GM23338 (cell line): ENCODE measurements around the gene ZNF581. TPM values are rescaled to one million over a fixed set of nuclear protein-coding genes. Genes with fewer than 3 reads are reported as not detected.

Experiments used
- CREB1 ChIP-seq: fragments of 250-450 bp; sonication (Bioruptor Pico); IDR thresholded peaks from 2 replicates; pipeline ENCODE4 v1.5.0; 2020; ENCODE audit warnings: low read depth, mild to moderate bottlenecking, moderate library complexity
- EZH2 ChIP-seq: fragments of 200-600 bp; sonication (generic); IDR thresholded peaks from one replicate; pipeline ENCODE4 v1.8.0; 2017; ENCODE audit warnings: antibody characterized with exemption, mild to moderate bottlenecking, low read depth; ENCODE audit not compliant: unreplicated experiment
- EZH2phosphoT487 ChIP-seq: fragments of 200-600 bp; sonication (generic); IDR thresholded peaks from one replicate; pipeline ENCODE4 v1.8.1; 2018; ENCODE audit warnings: antibody characterized with exemption; ENCODE audit not compliant: unreplicated experiment
- NANOG ChIP-seq: IDR thresholded peaks from 2 replicates; pipeline ENCODE4 v1.6.1; 2016; ENCODE audit warnings: antibody characterized with exemption, borderline replicate concordance
- POLR2AphosphoS5 ChIP-seq: IDR thresholded peaks from 2 replicates; pipeline ENCODE4 v1.6.1; 2016; ENCODE audit warnings: antibody characterized with exemption, low read depth
- ZNF114 ChIP-seq: fragments of 250-450 bp; sonication (Bioruptor Pico); IDR thresholded peaks from 2 replicates; pipeline ENCODE4 v1.5.0; 2020; ENCODE audit warnings: mild to moderate bottlenecking, moderate library complexity
- polyA plus RNA-seq: library from polyadenylated mRNA; unstranded; fragments of >200 nt; fragmentation: Nextera tagmentation; extraction: Ambion mirVana; gene quantifications from 2 replicates; pipeline ENCODE4 v1.2.1, GENCODE V29; 2016
- total RNA-seq: library from RNA; depleted of rRNA; stranded (reverse); fragments of >200 nt; shearing (Covaris generic); gene quantifications from 2 replicates; pipeline ENCODE4 v1.2.3, GENCODE V29; 2014
- TF ChIP-seq, protein P1 (sequence below): fragments of 250-450 bp; sonication (Bioruptor Pico); IDR thresholded peaks from 2 replicates; pipeline ENCODE4 v1.5.0; 2020; ENCODE audit warnings: mild to moderate bottlenecking, moderate library complexity
- TF ChIP-seq, protein P2 (sequence below): IDR thresholded peaks from one replicate; pipeline ENCODE4 v1.6.1; 2018; ENCODE audit warnings: antibody characterized with exemption; ENCODE audit not compliant: unreplicated experiment

Gene ZNF581
- total and polyA plus RNA-seq, 2 experiments from 2014 or later = 48.5 to 87.6 TPM

DNA sequence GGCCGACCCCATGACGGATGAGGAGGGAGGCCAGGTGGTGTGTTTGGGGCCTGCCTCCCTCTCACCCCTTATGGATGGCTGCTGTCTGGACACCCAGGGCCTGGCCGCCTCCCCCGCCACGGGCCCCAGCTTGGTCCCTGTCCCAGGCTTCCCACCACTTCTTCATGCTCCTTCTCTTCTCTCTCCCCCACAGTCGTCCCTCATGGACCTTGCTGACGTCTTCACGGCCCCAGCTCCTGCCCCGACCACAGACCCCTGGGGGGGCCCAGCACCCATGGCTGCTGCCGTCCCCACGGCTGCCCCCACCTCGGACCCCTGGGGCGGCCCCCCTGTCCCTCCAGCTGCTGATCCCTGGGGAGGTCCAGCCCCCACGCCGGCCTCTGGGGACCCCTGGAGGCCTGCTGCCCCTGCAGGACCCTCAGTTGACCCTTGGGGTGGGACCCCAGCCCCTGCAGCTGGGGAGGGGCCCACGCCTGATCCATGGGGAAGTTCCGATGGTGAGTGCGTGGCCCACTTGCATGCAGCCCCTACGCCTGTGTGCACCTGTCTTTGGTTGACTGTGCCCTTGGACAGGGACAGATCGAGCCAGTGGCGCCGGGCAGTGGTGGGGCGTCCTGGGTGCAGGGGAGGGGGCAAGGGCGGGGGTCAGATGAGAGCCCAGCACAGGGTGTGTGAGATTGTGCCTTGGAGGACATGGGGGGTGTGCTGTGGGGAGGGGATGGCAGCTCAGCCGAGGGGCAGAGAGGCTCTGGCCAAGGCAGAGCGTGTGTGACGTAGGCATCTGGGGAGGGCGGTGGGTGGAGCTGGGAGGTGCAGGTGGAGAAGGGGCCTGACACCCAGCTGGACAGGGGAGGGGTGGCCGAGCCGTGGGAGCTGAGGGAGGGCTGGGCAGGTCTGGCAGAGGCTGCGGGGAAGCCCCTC, 48.4 kb downstream of the ZNF581 start (continued):
- TF ChIP-seq, protein P1, sequence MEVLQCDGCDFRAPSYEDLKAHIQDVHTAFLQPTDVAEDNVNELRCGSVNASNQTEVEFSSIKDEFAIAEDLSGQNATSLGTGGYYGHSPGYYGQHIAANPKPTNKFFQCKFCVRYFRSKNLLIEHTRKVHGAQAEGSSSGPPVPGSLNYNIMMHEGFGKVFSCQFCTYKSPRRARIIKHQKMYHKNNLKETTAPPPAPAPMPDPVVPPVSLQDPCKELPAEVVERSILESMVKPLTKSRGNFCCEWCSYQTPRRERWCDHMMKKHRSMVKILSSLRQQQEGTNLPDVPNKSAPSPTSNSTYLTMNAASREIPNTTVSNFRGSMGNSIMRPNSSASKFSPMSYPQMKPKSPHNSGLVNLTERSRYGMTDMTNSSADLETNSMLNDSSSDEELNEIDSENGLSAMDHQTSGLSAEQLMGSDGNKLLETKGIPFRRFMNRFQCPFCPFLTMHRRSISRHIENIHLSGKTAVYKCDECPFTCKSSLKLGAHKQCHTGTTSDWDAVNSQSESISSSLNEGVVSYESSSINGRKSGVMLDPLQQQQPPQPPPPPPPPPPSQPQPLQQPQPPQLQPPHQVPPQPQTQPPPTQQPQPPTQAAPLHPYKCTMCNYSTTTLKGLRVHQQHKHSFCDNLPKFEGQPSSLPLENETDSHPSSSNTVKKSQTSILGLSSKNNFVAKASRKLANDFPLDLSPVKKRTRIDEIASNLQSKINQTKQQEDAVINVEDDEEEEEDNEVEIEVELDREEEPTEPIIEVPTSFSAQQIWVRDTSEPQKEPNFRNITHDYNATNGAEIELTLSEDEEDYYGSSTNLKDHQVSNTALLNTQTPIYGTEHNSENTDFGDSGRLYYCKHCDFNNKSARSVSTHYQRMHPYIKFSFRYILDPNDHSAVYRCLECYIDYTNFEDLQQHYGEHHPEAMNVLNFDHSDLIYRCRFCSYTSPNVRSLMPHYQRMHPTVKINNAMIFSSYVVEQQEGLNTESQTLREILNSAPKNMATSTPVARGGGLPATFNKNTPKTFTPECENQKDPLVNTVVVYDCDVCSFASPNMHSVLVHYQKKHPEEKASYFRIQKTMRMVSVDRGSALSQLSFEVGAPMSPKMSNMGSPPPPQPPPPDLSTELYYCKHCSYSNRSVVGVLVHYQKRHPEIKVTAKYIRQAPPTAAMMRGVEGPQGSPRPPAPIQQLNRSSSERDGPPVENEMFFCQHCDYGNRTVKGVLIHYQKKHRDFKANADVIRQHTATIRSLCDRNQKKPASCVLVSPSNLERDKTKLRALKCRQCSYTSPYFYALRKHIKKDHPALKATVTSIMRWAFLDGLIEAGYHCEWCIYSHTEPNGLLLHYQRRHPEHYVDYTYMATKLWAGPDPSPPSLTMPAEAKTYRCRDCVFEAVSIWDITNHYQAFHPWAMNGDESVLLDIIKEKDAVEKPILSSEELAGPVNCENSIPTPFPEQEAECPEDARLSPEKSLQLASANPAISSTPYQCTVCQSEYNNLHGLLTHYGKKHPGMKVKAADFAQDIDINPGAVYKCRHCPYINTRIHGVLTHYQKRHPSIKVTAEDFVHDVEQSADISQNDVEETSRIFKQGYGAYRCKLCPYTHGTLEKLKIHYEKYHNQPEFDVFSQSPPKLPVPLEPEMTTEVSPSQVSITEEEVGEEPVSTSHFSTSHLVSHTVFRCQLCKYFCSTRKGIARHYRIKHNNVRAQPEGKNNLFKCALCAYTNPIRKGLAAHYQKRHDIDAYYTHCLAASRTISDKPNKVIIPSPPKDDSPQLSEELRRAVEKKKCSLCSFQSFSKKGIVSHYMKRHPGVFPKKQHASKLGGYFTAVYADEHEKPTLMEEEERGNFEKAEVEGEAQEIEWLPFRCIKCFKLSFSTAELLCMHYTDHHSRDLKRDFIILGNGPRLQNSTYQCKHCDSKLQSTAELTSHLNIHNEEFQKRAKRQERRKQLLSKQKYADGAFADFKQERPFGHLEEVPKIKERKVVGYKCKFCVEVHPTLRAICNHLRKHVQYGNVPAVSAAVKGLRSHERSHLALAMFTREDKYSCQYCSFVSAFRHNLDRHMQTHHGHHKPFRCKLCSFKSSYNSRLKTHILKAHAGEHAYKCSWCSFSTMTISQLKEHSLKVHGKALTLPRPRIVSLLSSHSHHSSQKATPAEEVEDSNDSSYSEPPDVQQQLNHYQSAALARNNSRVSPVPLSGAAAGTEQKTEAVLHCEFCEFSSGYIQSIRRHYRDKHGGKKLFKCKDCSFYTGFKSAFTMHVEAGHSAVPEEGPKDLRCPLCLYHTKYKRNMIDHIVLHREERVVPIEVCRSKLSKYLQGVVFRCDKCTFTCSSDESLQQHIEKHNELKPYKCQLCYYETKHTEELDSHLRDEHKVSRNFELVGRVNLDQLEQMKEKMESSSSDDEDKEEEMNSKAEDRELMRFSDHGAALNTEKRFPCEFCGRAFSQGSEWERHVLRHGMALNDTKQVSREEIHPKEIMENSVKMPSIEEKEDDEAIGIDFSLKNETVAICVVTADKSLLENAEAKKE = no peak
- TF ChIP-seq ZNF114 (CRISPR knock-in tag) = no peak
- TF ChIP-seq, protein P2, sequence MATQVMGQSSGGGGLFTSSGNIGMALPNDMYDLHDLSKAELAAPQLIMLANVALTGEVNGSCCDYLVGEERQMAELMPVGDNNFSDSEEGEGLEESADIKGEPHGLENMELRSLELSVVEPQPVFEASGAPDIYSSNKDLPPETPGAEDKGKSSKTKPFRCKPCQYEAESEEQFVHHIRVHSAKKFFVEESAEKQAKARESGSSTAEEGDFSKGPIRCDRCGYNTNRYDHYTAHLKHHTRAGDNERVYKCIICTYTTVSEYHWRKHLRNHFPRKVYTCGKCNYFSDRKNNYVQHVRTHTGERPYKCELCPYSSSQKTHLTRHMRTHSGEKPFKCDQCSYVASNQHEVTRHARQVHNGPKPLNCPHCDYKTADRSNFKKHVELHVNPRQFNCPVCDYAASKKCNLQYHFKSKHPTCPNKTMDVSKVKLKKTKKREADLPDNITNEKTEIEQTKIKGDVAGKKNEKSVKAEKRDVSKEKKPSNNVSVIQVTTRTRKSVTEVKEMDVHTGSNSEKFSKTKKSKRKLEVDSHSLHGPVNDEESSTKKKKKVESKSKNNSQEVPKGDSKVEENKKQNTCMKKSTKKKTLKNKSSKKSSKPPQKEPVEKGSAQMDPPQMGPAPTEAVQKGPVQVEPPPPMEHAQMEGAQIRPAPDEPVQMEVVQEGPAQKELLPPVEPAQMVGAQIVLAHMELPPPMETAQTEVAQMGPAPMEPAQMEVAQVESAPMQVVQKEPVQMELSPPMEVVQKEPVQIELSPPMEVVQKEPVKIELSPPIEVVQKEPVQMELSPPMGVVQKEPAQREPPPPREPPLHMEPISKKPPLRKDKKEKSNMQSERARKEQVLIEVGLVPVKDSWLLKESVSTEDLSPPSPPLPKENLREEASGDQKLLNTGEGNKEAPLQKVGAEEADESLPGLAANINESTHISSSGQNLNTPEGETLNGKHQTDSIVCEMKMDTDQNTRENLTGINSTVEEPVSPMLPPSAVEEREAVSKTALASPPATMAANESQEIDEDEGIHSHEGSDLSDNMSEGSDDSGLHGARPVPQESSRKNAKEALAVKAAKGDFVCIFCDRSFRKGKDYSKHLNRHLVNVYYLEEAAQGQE = no peak
- no peak for TF ChIP-seq EZH2
- no peak for TF ChIP-seq CREB1
- no peak for TF ChIP-seq EZH2phosphoT487
- TF ChIP-seq NANOG = no peak
- TF ChIP-seq POLR2AphosphoS5 = no peak
